ENCODE measurements around the gene TRAPPC5. TPM values are rescaled to one million over a fixed set of nuclear protein-coding genes. Genes with fewer than 3 reads are reported as not detected.
A peak's percentile ranks its signal among the peaks of the same experiment; 100 is the strongest.

The TRAPPC5 gene
- total and polyA plus RNA-seq, 2 experiments from 2014 or later, result 78.3 to 252 TPM

DNA sequence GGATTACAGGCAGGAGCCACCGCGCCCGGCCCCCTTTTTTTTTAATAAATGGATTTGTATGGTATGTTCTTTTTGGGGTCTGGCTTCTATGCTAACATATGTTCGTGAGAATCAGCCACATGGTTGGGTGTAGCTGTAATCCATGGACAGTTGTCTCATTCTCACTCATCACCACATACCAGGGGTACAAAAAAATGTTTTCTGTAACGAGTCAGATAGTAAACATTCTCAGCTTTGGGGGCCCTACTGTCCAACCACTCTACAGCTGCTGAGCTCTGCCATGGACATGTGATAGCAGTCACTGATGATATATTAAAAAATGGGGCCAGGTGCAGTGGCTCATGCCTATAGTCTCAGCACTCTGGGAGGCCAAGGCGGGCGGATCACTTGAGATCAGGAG lies 16.9 kb upstream of the TRAPPC5 start:
- no peak overlapping the region for H3K27ac ChIP-seq (ENCODE audit: low read depth)
- Mint-ChIP-seq H3K4me1 (no peaks in the 10 kb centered on the region), H3K27me3 (ENCODE audit: insufficient read depth, low read depth, poor library complexity) (peaks cover 12% of the 10 kb centered on the region), H3K4me3 (no peak overlapping the region), H3K9me3 (peaks cover 6% of the 10 kb centered on the region; the same call in 2 of the 3 replicates), H3K36me3 (ENCODE audit: low read depth) (no peaks in the 10 kb centered on the region), H3K27ac (no peak overlapping the region)
- H3K36me3 ChIP-seq (ENCODE audit: insufficient read depth), result no peaks in the 10 kb centered on the region
- peaks cover 15% of the 10 kb centered on the region for H3K27me3 ChIP-seq (ENCODE audit: insufficient read depth)
- no peak overlapping the region for H3K4me3 ChIP-seq
- H3K4me1 ChIP-seq (ENCODE audit: insufficient read depth), result no peaks in the 10 kb centered on the region
- DNase-seq (ENCODE audit: low spot score) (no peak), ATAC-seq (no peak)
- no peak overlapping the region for H2AFZ ChIP-seq
- TF ChIP-seq POLR2AphosphoS5 (IDR thresholded peaks at IDR 0.05; ENCODE audit: low read depth), result no peak
- H4K20me1 ChIP-seq (replicated peaks; ENCODE audit: insufficient read depth), result no peaks in the 10 kb centered on the region
- H3K4me2 ChIP-seq, result no peak overlapping the region
- H3K9me2 ChIP-seq (ENCODE audit: insufficient read depth), result no peaks in the 10 kb centered on the region
- no peaks in the 10 kb centered on the region for H3F3A ChIP-seq (replicated peaks; ENCODE audit: low read depth)
- no peaks in the 10 kb centered on the region for H3K79me2 ChIP-seq (replicated peaks; ENCODE audit: insufficient read depth)

DNA sequence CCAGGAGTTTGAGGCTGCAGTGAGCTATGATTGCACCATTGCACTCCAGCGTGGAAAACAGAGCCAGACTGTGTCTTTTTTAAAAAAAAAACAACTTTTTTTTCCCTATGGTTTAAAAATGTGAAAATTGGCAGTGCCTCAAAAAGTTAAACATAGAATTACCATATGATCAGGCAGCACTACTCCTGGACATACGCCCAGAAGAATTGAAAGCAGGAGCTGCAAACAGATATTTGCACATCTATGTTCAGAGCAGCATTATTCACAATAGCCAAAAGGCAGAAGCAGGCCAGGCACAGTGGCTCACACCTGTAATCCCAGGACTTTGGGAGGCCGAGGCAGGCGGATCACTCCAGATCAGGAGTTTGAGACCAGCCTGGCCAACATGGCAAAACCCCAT lies 15.6 kb upstream of the TRAPPC5 start:
- H3K9me3 Mint-ChIP-seq, result peaks cover 6% of the 10 kb centered on the region; the same call in 2 of the 3 replicates
- no peak overlapping the region for H2AFZ ChIP-seq
- no peak overlapping the region for H3K4me2 ChIP-seq
- H3K79me2 ChIP-seq (replicated peaks; ENCODE audit: insufficient read depth), result no peaks in the 10 kb centered on the region
- H3K27me3 Mint-ChIP-seq (ENCODE audit: insufficient read depth, low read depth, poor library complexity), result peaks cover 17% of the 10 kb centered on the region
- no peaks in the 10 kb centered on the region for H3F3A ChIP-seq (replicated peaks; ENCODE audit: low read depth)
- H3K27ac ChIP-seq (ENCODE audit: low read depth), result no peak overlapping the region
- ATAC-seq, result no peak
- peaks cover 4% of the 10 kb centered on the region; the same call in 1 of the 3 replicates for H3K4me1 Mint-ChIP-seq
- H3K36me3 ChIP-seq (ENCODE audit: insufficient read depth), result no peaks in the 10 kb centered on the region
- H4K20me1 ChIP-seq (replicated peaks; ENCODE audit: insufficient read depth), result no peaks in the 10 kb centered on the region
- H3K27ac Mint-ChIP-seq, result no peak overlapping the region
- peaks cover 28% of the 10 kb centered on the region for H3K27me3 ChIP-seq (ENCODE audit: insufficient read depth)
- no peaks in the 10 kb centered on the region for H3K36me3 Mint-ChIP-seq (ENCODE audit: low read depth)
- H3K4me3 ChIP-seq, result no peak overlapping the region
- no peaks in the 10 kb centered on the region; the same call in 1 of the 2 replicates for H3K4me1 ChIP-seq (ENCODE audit: insufficient read depth)
- no peak overlapping the region for H3K4me3 Mint-ChIP-seq
- no peak for DNase-seq (ENCODE audit: low spot score)
- no peaks in the 10 kb centered on the region for H3K9me2 ChIP-seq (ENCODE audit: insufficient read depth)
- TF ChIP-seq POLR2AphosphoS5 (IDR thresholded peaks at IDR 0.05; ENCODE audit: low read depth), result no peak
- TF ChIP-seq CREB1 (CRISPR knock-in tag; IDR thresholded peaks at IDR 0.05; ENCODE audit: low read depth), result no peak
- TF ChIP-seq NANOG (IDR thresholded peaks at IDR 0.05; ENCODE audit: borderline replicate concordance), result no peak
- no peak for TF ChIP-seq ZNF331 (CRISPR knock-in tag; IDR thresholded peaks at IDR 0.05; ENCODE audit: low read depth)
- TF ChIP-seq EZH2 (IDR thresholded peaks at IDR 0.05; ENCODE audit: low read depth, unreplicated experiment), result no peak
- TF ChIP-seq REST (IDR thresholded peaks at IDR 0.05; ENCODE audit: unreplicated experiment), result no peak

DNA sequence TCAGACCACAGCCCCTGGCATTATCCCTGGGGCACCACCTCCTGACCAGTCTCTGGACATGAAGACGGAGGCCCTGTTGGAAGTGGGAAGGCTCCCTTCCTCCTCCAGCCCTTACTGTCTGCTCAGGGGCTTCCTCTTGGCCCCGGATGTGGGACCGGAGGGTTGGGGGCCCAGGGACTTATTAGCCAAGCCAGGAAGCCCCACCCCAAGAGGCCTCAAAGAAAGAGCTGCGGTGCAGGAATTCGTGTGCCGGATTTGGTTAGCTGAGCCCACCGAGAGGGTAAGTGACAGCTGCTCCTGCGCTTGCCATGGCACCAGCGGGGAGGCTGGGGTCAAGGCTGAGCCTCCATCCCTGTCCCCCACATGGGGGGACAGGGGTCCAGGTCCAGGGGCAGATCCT lies 11.8 kb upstream of the TRAPPC5 start, which contains the start of gene RETN:
Gene RETN, plus strand, starts transcription at position 208 of the 400 bp plus-strand sequence. CDS start 278 bp downstream, outside the sequence.
- H3K4me3 ChIP-seq, result peak within 1 kb of the TSS; percentile 79
- peaks cover 6% of the 10 kb centered on the region for H3K9me3 Mint-ChIP-seq
- H3K4me1 ChIP-seq (ENCODE audit: insufficient read depth), result no peaks in the 10 kb centered on the region; the same call in 1 of the 2 replicates
- no peaks in the 10 kb centered on the region for H3K36me3 ChIP-seq (ENCODE audit: insufficient read depth)
- no peaks in the 10 kb centered on the region for H3K36me3 Mint-ChIP-seq (ENCODE audit: low read depth)
- H3K27me3 ChIP-seq (ENCODE audit: insufficient read depth), result peaks cover 46% of the 10 kb centered on the region
- H3K4me1 Mint-ChIP-seq, result peaks cover 8% of the 10 kb centered on the region; the same call in 2 of the 3 replicates
- TF ChIP-seq, protein P1, sequence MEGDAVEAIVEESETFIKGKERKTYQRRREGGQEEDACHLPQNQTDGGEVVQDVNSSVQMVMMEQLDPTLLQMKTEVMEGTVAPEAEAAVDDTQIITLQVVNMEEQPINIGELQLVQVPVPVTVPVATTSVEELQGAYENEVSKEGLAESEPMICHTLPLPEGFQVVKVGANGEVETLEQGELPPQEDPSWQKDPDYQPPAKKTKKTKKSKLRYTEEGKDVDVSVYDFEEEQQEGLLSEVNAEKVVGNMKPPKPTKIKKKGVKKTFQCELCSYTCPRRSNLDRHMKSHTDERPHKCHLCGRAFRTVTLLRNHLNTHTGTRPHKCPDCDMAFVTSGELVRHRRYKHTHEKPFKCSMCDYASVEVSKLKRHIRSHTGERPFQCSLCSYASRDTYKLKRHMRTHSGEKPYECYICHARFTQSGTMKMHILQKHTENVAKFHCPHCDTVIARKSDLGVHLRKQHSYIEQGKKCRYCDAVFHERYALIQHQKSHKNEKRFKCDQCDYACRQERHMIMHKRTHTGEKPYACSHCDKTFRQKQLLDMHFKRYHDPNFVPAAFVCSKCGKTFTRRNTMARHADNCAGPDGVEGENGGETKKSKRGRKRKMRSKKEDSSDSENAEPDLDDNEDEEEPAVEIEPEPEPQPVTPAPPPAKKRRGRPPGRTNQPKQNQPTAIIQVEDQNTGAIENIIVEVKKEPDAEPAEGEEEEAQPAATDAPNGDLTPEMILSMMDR (conservative IDR thresholded peaks at IDR 0.05; ENCODE audit: low read depth in 2 of 2), result no peak
- TF ChIP-seq EZH2phosphoT487 (IDR thresholded peaks at IDR 0.05; ENCODE audit: unreplicated experiment), result no peak
- peak within 1 kb of the TSS; percentile 66; the same call in 1 of the 2 replicates for H2AFZ ChIP-seq
- peaks cover 37% of the 10 kb centered on the region for H3K27me3 Mint-ChIP-seq (ENCODE audit: insufficient read depth, low read depth, poor library complexity)
- H3K27ac ChIP-seq (ENCODE audit: low read depth), result no peak within 1 kb of the TSS
- H3K79me2 ChIP-seq (replicated peaks; ENCODE audit: insufficient read depth), result no peaks in the 10 kb centered on the region
- no peaks in the 10 kb centered on the region for H3F3A ChIP-seq (replicated peaks; ENCODE audit: low read depth)
- H3K4me2 ChIP-seq, result peak within 1 kb of the TSS; percentile 92
- ATAC-seq (no peak), DNase-seq (ENCODE audit: low spot score) (no peak)
- no peak within 1 kb of the TSS for H3K27ac Mint-ChIP-seq
- H3K9me2 ChIP-seq (ENCODE audit: insufficient read depth), result no peaks in the 10 kb centered on the region
- no peaks in the 10 kb centered on the region for H4K20me1 ChIP-seq (replicated peaks; ENCODE audit: insufficient read depth)
- peak within 1 kb of the TSS; percentile 89 for H3K4me3 Mint-ChIP-seq
